Activated naive CD8-positive, alpha-beta T cell (primary cell): ENCODE data around the gene SMARCD2.

Source experiments
- H3K27ac Mint-ChIP-seq: one replicate; pipeline ENCODE4 v1.8.0; 2021; ENCODE audit warnings: mixed read lengths
- H3K27me3 Mint-ChIP-seq: one replicate; pipeline ENCODE4 v1.8.0; 2021; ENCODE audit warnings: mixed read lengths
- H3K36me3 Mint-ChIP-seq: one replicate; pipeline ENCODE4 v1.8.0; 2021; ENCODE audit warnings: mixed read lengths
- H3K4me1 Mint-ChIP-seq: one replicate; pipeline ENCODE4 v1.8.0; 2021; ENCODE audit warnings: low read depth, mixed read lengths
- H3K4me3 Mint-ChIP-seq: one replicate; pipeline ENCODE4 v1.8.0; 2021; ENCODE audit warnings: mild to moderate bottlenecking, mixed read lengths
- H3K9me3 Mint-ChIP-seq: one replicate; pipeline ENCODE4 v1.8.0; 2021; ENCODE audit warnings: low read depth, mixed read lengths

The SMARCD2 gene

DNA sequence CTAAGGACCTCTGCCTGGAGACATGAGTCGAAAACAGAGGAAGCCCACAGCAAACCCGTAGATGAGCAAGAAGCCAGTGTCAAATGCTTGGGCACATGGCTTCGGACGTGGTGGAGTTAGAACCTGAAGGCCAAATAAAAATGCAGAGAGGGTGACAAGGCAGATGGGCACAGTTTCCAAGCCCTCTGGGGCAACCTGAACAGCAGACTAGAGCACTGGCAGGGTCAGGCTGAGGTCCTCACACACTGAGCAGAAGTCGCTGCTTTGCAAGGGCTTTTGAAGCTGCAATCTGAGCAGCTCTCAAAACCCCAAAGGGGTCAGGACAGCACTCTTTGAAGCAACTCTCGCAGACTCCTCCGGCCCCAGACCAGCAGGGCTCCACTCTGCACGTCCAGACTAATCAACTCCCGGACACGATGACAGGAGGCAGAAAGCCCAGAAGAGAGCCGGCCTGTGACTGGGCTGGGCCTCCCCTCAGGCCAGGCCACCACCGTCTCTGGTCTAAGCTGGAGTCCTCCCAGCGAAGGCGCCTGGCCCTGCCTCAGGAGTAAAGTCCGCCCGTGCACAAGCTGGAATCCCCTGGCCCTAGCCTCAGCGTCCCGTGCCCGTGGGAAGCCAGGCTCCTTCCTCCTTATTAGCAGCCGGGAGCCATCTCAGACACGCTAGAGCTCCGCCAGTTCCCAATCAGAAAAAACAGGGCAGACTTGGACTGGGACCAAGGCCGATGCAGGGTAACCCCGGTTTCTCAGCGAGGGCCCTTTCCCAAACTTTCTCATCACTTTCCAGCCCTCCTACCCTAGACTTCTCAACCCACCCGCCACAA is 924 bp downstream of the SMARCD2 start:
- H3K27ac Mint-ChIP-seq = peak overlapping the region; percentile 92
- H3K9me3 Mint-ChIP-seq = no peaks in the 10 kb centered on the region
- peaks cover 38% of the 10 kb centered on the region for H3K4me1 Mint-ChIP-seq
- peak overlapping the region; percentile 94 for H3K4me3 Mint-ChIP-seq
- no peaks in the 10 kb centered on the region for H3K27me3 Mint-ChIP-seq
- H3K36me3 Mint-ChIP-seq = peaks cover 2% of the 10 kb centered on the region

DNA sequence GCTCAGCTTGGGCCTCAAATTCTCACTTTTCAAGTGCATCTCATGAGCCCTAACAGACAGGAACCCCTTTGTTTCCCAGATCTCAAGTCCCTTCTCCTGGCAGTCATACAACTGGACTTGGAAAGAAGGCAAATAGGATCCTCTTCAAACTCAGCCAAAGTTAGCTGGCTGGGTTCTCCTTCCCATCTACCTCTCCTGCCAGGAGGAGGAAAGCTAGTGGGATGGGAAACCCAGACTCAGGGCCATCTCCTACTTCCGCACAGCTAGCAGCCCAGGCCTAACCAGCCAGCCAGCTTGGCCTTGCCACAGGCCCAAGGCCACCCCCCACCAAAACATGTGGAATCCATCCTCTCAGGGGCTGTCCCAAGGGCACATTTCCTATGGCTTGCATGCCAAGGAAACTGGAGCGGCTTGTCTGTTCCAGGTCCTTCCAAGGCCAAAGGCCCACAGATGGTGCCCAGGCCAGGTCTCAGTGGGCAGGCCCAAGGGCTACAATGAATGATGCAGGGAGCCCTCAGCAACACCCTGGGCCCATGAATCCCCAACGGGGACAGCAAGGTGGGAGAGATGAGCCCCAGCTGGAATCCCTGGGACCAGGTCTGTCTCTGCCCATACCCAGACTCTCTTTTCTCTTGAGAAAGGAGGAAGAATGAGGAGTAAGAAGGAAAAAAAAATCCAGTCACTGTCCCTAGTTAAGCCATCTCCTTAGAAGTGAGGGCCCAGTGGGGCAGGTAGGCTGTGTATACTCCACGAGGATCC is 1.7 kb downstream of the SMARCD2 start:
- Mint-ChIP-seq H3K4me1 (peaks cover 40% of the 10 kb centered on the region), H3K27me3 (no peaks in the 10 kb centered on the region), H3K4me3 (peak overlapping the region; percentile 94), H3K27ac (peak overlapping the region; percentile 92), H3K9me3 (no peaks in the 10 kb centered on the region), H3K36me3 (peaks cover 2% of the 10 kb centered on the region)

DNA sequence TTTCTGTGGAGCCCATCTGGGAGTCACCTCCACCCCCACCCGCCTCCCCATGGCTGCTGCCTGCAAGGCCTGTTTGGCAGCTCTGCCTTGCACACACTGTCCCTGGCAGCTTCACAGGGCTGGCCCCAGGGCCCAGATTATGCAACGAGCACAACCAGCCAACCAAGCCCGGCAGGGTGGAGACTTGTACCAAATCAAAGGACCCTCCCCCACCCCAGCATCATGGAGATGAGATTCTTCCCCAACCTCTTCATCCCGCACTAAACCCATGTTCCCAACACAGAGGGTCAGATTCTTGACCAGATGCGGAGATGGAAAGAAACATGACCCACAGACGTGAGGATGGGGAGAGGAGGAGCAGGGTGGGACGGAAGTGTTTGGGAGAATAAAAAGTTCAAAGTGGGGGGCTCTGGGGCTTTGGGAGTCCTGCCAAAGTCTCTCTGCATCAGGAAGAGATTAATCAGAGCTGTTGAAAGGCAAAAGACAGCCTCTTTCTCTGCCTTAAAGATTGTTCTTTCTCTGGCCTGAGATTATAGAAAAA is 3.8 kb downstream of the SMARCD2 start:
- H3K36me3 Mint-ChIP-seq = peaks cover 2% of the 10 kb centered on the region
- H3K27ac Mint-ChIP-seq = peak overlapping the region; percentile 41
- peak overlapping the region; percentile 32 for H3K4me3 Mint-ChIP-seq
- H3K9me3 Mint-ChIP-seq = no peaks in the 10 kb centered on the region
- no peaks in the 10 kb centered on the region for H3K27me3 Mint-ChIP-seq
- peaks cover 44% of the 10 kb centered on the region for H3K4me1 Mint-ChIP-seq

DNA sequence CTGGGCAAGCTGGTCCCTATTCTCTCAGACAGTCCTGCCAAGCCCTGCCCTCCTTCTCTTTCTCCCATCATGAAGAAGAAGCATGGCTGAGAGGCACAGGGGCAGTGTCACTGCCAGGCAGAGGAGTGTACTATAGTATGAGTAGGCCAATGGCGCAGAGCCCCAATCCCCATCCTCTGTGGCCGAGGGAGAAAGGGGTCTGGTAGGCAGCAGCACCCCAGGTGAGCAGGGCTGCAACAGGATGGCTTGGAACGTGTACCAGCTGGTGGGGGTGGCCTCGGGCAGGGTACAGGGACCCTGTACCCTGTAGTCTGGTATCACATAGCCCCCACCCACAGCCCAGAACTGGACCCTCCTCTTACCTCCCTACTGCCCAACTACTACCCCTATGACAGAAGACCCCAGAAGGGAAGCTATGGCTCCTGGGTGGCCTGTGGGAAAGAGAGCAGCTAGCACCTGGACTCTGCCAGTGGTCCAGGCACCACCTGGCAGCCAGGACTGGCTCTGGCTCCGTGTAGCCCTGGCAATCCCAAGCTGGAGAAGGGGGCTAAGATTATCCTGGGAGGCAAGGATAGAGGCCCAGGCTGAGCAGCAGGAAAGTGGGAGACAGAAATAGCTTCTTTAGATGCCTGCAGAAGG is 4.4 kb downstream of the SMARCD2 start:
- Mint-ChIP-seq H3K36me3 (peaks cover 2% of the 10 kb centered on the region), H3K27me3 (no peaks in the 10 kb centered on the region), H3K27ac (peak overlapping the region; percentile 41), H3K4me1 (peaks cover 40% of the 10 kb centered on the region), H3K4me3 (peak overlapping the region; percentile 32), H3K9me3 (no peaks in the 10 kb centered on the region)

DNA sequence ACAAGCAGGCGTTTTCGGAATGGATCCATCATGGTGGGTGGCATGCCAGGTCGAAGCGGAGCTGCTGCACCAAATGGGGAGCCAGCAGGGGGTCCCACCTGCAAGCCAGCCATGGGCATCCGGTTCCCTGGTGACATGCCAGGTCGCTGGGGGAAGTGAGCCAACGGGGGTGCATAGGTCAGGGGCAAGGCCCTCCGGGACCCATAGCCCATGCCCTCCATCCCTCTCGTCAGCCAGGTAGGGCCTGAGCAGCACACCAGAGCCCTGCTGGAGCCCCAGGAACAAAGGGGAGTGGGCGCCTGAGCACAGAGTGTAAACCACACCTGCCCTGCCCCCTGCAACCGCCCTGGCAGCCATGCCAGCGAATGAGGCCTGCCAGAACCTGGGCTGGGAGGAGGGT is 5.0 kb downstream of the SMARCD2 start:
- Mint-ChIP-seq H3K36me3 (peaks cover 2% of the 10 kb centered on the region), H3K4me1 (peaks cover 40% of the 10 kb centered on the region), H3K4me3 (no peak overlapping the region), H3K27ac (no peak overlapping the region), H3K9me3 (no peaks in the 10 kb centered on the region), H3K27me3 (no peaks in the 10 kb centered on the region)

DNA sequence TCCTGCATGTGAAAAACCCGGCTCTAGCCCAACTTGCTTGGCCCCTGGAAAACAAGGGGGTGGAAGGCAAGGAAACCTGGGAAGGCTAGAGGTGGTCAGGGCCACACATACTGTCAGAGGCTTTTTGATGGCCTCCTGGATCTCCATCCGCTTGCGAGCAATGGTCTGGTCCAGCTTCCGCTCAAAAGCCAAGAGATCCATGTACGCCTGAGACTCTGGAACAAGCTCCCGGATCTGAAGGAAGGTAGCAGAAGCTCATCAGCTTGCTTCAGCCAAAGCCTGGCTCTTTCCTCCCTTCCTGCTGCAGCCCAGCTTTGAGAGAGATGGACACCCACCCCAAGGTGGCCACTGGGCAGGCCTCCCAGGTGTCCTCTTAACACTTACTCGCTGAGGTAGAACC is 5.7 kb downstream of the SMARCD2 start:
- H3K36me3 Mint-ChIP-seq = peaks cover 2% of the 10 kb centered on the region
- H3K27me3 Mint-ChIP-seq = no peaks in the 10 kb centered on the region
- peaks cover 46% of the 10 kb centered on the region for H3K4me1 Mint-ChIP-seq
- no peaks in the 10 kb centered on the region for H3K9me3 Mint-ChIP-seq
- H3K27ac Mint-ChIP-seq = peak overlapping the region; percentile 16
- no peak overlapping the region for H3K4me3 Mint-ChIP-seq

DNA sequence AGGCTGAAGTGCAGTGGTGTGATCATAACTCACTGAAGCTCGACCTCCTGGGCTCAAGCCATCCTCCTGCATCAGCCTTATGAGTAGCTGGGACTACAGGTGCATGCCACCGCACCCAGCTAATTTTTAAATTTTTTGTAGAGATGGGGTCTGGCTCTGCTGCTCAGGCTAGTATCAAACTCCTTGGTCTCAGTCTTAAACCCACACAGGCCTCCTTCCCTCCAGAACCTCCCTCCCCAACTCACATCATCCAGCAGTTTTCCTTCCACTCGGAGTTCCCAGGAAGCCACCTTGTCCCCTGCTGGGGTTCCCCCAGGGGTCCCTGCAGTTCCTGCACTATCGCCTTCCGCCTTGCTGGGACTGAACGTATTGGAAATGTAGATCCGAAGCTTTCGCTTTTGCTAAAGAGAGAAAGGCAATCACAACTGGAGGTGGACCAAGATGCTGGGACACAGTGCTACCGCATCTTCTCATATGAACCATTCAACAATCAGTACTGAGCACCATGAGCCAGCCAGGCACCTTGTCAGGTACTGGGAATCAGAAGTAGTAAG is 7.2 kb downstream of the SMARCD2 start:
- Mint-ChIP-seq H3K27ac (peak overlapping the region; percentile 64), H3K4me1 (peaks cover 50% of the 10 kb centered on the region), H3K36me3 (peaks cover 3% of the 10 kb centered on the region), H3K9me3 (no peaks in the 10 kb centered on the region), H3K4me3 (no peak overlapping the region), H3K27me3 (no peaks in the 10 kb centered on the region)

DNA sequence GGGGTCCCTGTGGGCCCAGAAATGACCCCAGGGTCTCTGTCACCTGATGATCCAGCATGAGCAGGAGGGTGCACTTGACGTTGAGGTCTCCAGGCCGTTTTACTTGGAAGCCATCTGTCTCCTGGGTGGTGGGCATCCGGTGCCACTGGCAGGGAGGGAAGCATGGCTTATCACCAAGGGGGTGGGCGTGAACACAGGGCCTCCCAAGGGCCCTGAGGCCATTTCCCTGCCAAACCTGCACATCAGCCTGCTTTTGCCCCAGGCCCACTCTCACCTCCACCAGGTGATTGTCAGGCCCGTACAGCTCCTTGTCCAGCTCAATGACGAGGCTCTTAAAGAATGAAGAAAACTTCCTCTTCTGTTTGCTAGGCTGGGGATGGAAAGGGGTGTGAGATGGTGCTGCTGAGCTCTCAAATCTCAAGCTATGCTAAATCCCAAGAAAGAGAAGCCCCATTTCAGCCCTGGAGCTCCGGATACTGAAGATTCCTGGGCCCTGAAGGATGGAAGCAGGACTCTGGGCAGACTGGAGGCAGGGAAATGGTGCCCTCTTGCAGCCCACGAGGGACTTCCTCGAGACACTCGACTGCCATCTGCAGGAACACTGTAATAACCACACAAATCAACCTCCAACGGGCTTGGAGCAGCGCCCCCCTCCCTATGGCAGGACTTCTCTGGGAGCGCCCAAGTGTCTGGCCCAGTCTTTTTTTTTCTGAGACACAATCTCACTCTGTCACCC is 7.9 kb downstream of the SMARCD2 start:
- H3K9me3 Mint-ChIP-seq = no peaks in the 10 kb centered on the region
- H3K36me3 Mint-ChIP-seq = peaks cover 5% of the 10 kb centered on the region
- no peaks in the 10 kb centered on the region for H3K27me3 Mint-ChIP-seq
- peak overlapping the region; percentile 37 for H3K27ac Mint-ChIP-seq
- H3K4me1 Mint-ChIP-seq = peaks cover 56% of the 10 kb centered on the region
- H3K4me3 Mint-ChIP-seq = no peak overlapping the region

DNA sequence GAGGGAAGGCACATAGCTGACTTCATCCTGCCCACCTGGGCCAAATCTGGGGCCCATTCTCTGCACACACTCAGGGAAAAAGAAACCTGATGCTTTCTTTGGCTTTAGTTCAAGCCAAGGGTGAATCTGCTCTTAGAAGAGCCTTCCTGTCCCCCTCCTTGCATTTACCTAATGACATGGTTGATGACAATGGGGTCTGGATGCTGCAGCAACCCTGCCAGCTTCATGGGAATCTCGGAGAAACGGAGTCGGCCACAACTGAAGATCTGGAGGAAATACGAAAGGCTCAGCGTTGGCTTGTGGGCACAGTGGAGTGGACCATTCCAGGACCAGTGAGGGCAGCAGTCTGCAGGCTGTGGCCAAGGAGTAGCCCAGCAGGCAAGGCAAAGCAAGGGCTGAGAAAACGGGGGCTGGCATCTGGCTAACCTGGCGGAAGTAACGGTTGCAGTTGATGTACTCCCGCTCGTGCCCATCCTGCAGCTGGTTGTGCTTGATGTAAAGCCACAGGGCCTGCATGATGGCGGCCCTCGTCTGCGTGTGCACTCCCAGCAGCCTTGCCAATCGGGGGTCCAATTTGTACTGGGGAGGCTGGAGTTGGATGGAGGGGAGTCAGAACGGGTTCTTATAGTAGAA is 8.6 kb downstream of the SMARCD2 start:
- H3K27ac Mint-ChIP-seq = peak overlapping the region; percentile 72
- H3K36me3 Mint-ChIP-seq = peaks cover 5% of the 10 kb centered on the region
- H3K4me1 Mint-ChIP-seq = peaks cover 57% of the 10 kb centered on the region
- H3K9me3 Mint-ChIP-seq = no peaks in the 10 kb centered on the region
- no peaks in the 10 kb centered on the region for H3K27me3 Mint-ChIP-seq
- H3K4me3 Mint-ChIP-seq = no peak overlapping the region

DNA sequence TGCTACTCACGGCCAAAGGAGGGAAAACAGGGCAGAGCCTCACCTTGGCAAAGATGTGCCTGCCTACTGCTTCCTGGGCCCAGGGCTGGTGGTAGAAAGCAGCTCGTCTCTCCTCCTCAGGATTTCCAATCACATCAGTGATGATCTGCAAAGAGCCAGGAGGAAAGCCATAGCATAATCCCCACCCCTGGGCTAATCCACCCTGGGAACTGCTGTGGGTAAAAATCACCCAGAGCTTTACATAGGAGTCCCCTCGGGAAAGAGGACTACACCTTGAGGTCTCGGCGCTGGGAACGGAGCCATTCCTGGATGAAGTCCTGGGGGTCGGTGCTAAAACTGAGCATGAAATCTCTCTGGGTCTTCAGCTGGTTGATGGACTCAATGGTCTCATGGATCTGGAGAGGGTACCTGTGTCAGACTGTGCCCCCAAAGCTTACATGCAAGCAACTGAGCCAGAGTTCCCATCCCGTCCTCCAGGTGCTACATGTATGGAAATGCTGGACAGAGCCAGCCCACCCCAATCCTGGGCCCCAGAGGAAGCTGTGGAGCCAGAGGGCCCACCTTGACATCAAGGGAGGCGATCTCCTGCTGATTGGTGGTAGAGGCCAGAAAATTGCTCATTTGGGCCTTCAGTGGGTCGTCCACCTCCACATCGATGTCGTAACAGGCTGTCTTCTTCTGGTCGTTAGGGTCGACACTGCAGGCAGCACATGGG is 9.3 kb downstream of the SMARCD2 start:
- Mint-ChIP-seq H3K27ac (peak overlapping the region; percentile 46), H3K36me3 (peaks cover 7% of the 10 kb centered on the region), H3K27me3 (no peaks in the 10 kb centered on the region), H3K4me1 (peaks cover 59% of the 10 kb centered on the region), H3K4me3 (no peak overlapping the region), H3K9me3 (no peaks in the 10 kb centered on the region)

DNA sequence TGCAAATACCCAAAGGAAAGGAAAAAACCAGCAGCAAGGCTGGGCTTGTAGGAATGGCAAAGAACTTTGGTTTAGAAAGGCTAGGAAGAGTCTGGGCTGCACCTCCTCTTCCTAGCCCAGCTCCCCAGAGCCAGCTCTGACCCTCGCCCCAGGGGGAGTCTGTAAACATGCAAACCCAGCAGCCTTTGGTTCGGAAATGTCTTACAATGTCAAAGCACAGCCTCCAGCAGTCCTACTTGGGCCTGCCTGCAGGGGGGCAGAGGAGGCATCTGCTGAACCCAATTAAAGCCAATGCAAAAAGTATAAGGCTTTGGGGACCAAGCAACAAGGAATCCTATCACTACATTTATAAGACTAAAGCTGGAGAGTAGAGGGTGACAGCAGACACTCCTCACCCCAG is 10.0 kb downstream of the SMARCD2 start:
- Mint-ChIP-seq H3K4me1 (peaks cover 61% of the 10 kb centered on the region), H3K9me3 (no peaks in the 10 kb centered on the region), H3K36me3 (peaks cover 10% of the 10 kb centered on the region), H3K27me3 (no peaks in the 10 kb centered on the region), H3K4me3 (peak overlapping the region; percentile 27), H3K27ac (peak overlapping the region; percentile 100)

DNA sequence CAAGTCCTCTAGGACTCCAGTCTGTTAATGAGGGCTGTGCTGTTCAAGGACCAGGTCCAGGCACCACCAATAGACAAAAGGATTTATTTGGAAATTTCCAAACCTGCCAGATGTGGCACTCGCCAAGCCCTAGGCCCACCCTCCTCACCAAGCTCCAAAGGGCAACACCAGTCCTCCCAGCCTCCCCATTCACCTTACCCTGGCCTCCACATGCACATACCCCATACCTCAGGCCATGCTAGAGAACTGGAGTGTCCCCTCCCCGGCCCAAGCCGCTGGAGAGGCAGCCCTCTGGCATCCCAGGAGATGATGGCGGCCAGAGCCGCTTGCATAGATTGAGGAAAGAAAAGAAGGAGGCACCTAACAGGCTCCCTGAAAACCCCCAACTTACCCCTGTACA is 10.5 kb downstream of the SMARCD2 start:
- no peaks in the 10 kb centered on the region for H3K9me3 Mint-ChIP-seq

DNA sequence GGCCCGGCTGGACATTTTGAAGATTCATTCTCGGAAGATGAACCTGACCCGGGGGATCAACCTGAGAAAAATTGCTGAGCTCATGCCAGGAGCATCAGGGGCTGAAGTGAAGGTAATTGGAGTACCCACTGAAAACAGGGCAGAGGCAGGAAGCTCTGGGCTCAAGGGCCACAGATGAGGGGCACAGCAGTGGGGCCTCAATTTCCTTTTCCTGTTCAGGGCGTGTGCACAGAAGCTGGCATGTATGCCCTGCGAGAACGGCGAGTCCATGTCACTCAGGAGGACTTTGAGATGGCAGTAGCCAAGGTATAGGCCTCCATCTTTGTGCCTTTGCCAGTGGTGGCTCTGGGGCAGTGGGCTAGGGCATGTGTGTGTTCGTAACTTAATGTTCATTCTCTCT is 11.0 kb downstream of the SMARCD2 start:
- Mint-ChIP-seq H3K4me3 (peak overlapping the region; percentile 49), H3K27ac (peak overlapping the region; percentile 100), H3K4me1 (peaks cover 57% of the 10 kb centered on the region), H3K36me3 (peaks cover 10% of the 10 kb centered on the region), H3K9me3 (no peaks in the 10 kb centered on the region), H3K27me3 (no peaks in the 10 kb centered on the region)

More for the DNA sequence above, 10.5 kb downstream of the SMARCD2 start:
- peak overlapping the region; percentile 34 for H3K4me3 Mint-ChIP-seq
- H3K36me3 Mint-ChIP-seq = peaks cover 10% of the 10 kb centered on the region
- peak overlapping the region; percentile 100 for H3K27ac Mint-ChIP-seq
- H3K4me1 Mint-ChIP-seq = peaks cover 61% of the 10 kb centered on the region
- H3K27me3 Mint-ChIP-seq = no peaks in the 10 kb centered on the region
